Left lung (tissue), 10 donors: ENCODE results near the gene HMGA1. TPM values are rescaled to one million over a fixed set of nuclear protein-coding genes. Genes with fewer than 3 reads are reported as not detected.

Source experiments
- ATAC-seq: fragments of 200-7000 bp; cut with Tn5 transposase; one replicate; pipeline ENCODE4 v1.9.1; 2020; ENCODE audit warnings: moderate library complexity
- DNase-seq, 4 donors: peaks; one replicate each; pipeline ENCODE4 v3.0.0-alpha.2; 2013 to 2020
- H3K27ac ChIP-seq, 2 donors: fragments of 200-600 bp; sonication (generic) in 1 of 2; one replicate each; pipeline versions ENCODE4 v1.5.0 to v1.8.0; 2020 to 2021
- H3K27me3 ChIP-seq, 2 donors: fragments of 200-600 bp; sonication (generic) in 1 of 2; one replicate each; pipeline versions ENCODE4 v1.5.0 to v1.8.0; 2020 to 2021
- H3K36me3 ChIP-seq, 2 donors: fragments of 200-600 bp; sonication (generic) in 1 of 2; one replicate each; pipeline versions ENCODE4 v1.5.0 to v1.8.0; 2020 to 2021
- H3K4me1 ChIP-seq, 2 donors: fragments of 200-600 bp; one replicate each; pipeline ENCODE4 v1.8.0; 2021
- H3K4me3 ChIP-seq, 2 donors: fragments of 200-600 bp; sonication (generic) in 1 of 2; one replicate each; pipeline versions ENCODE4 v1.5.0 to v1.8.0; 2020 to 2021; ENCODE audit warnings: mild to moderate bottlenecking in 1 of 2
- H3K9me3 ChIP-seq, 2 donors: fragments of 200-600 bp; sonication (generic) in 1 of 2; one replicate each; pipeline versions ENCODE4 v1.5.0 to v1.8.0; 2020 to 2021
- CTCF ChIP-seq, 2 donors: fragments of 200-600 bp; sonication (generic) in 1 of 2; IDR thresholded peaks; one replicate each; pipeline versions ENCODE4 v1.5.0 to v1.8.0; 2021; ENCODE audit warnings: antibody characterized with exemption in 2 of 2
- intact Hi-C, 2 donors: fragments of 100-400 bp; cut with DNase I; formaldehyde crosslinking; loops; one replicate each; pipeline versions ENCODE4 v1.11.2 to v1.14.2; 2022
- microRNA-seq, 2 donors: library from miRNA; unstranded; fragments of <30 nt; microRNA quantifications; one replicate each; pipeline ENCODE4, GENCODE V29; 2019
- polyA plus RNA-seq, 6 donors: library from polyadenylated mRNA; unstranded; fragments of 120-200 nt; gene quantifications; one replicate each; pipeline ENCODE4 v1.2.1, GENCODE V29; 2013; ENCODE audit not compliant: insufficient read length in 6 of 6
- total RNA-seq, 2 donors: library from RNA; stranded (reverse); fragmentation: NEBNext Ultra II Directional; extraction: Animal tissue kit (Norgen Biotek cat#: 25700); gene quantifications; one replicate each; pipeline ENCODE4 v1.2.1, GENCODE V29; 2021
- donor health status: DM: no; HTN: yes; CAD: no.
- donor health status: DM: no; HTN: no; CAD: no.

The HMGA1 gene
- total and polyA plus RNA-seq, 8 donors = 75.1 to 197 (median 155) TPM

- intact Hi-C loops = no loop called here
- peaks cover 0 to 42% of the 10 kb centered on the region in 2 donors for H3K36me3 ChIP-seq
- TF ChIP-seq CTCF (IDR thresholded peaks at IDR 0.05) = no peak
- H3K9me3 ChIP-seq = no peaks in the 10 kb centered on the region
- no peak overlapping the region for H3K27ac ChIP-seq
- DNase-seq (no peak), ATAC-seq (no peak)
- no peak overlapping the region for H3K4me3 ChIP-seq
- H3K27me3 ChIP-seq = no peaks in the 10 kb centered on the region
- H3K4me1 ChIP-seq = peaks cover 0 to 10% of the 10 kb centered on the region in 2 donors
These were observed 59.0 kb downstream of the HMGA1 start for GRCh38 chr6:34295721-34296120.

Small RNA genes within 50 kb of the gene (microRNA-seq; reads per million reads assigned to microRNA genes)
- 0 reads per million in 2 donors for gene MIR6835

Other genes starting within 250 kb of the HMGA1 start
- gene GRM4, start 90.8 kb upstream of the HMGA1 start, total RNA-seq = not detected
- gene GRM4, start 90.8 kb upstream of the HMGA1 start, polyA plus RNA-seq = under 1 TPM; 0.30 to 0.70 (median 0.43) TPM
- 10 to 100 TPM; 35.7 to 38.9 TPM for gene SMIM29, start 12.1 kb downstream of the HMGA1 start, total RNA-seq
- 10 to 100 TPM; 11.0 to 15.7 (median 13.2) TPM for gene SMIM29, start 12.1 kb downstream of the HMGA1 start, polyA plus RNA-seq
- gene NUDT3, start 155.8 kb downstream of the HMGA1 start, total RNA-seq = 10 to 100 TPM; 21.1 to 27.9 TPM
- gene NUDT3, start 155.8 kb downstream of the HMGA1 start, polyA plus RNA-seq = 10 to 100 TPM; 10.5 to 17.7 (median 13.4) TPM
- 1,000 to 10,000 TPM; 1,031 to 1,089 TPM for gene RPS10, start 189.2 kb downstream of the HMGA1 start, total RNA-seq
- 1,000 to 10,000 TPM; 1,569 to 1,686 (median 1,635) TPM for gene RPS10, start 189.2 kb downstream of the HMGA1 start, polyA plus RNA-seq
- under 1 TPM in 1 of 2 donors, not detected in 1; 0.09 TPM for gene PACSIN1, start 229.2 kb downstream of the HMGA1 start, total RNA-seq
- gene PACSIN1, start 229.2 kb downstream of the HMGA1 start, polyA plus RNA-seq = under 1 TPM; 0.13 to 0.51 (median 0.27) TPM